HL-60 (cell line): Measurements from ENCODE around the gene MOB4.

Experiments used
- CTCF ChIP-seq: IDR thresholded peaks from one replicate; pipeline ENCODE4 v1.5.1; 2011; ENCODE audit warnings: low read length, control low read depth, inconsistent platforms; ENCODE audit not compliant: insufficient read depth
- POLR2AphosphoS5 ChIP-seq: IDR thresholded peaks from 2 replicates; pipeline ENCODE4 v1.6.1; 2012; ENCODE audit warnings: low read depth
- TF ChIP-seq, protein P1 (sequence below): IDR thresholded peaks from 2 replicates; pipeline ENCODE4 v1.6.1; 2012; ENCODE audit warnings: low read depth; ENCODE audit not compliant: insufficient replicate concordance

DNA sequence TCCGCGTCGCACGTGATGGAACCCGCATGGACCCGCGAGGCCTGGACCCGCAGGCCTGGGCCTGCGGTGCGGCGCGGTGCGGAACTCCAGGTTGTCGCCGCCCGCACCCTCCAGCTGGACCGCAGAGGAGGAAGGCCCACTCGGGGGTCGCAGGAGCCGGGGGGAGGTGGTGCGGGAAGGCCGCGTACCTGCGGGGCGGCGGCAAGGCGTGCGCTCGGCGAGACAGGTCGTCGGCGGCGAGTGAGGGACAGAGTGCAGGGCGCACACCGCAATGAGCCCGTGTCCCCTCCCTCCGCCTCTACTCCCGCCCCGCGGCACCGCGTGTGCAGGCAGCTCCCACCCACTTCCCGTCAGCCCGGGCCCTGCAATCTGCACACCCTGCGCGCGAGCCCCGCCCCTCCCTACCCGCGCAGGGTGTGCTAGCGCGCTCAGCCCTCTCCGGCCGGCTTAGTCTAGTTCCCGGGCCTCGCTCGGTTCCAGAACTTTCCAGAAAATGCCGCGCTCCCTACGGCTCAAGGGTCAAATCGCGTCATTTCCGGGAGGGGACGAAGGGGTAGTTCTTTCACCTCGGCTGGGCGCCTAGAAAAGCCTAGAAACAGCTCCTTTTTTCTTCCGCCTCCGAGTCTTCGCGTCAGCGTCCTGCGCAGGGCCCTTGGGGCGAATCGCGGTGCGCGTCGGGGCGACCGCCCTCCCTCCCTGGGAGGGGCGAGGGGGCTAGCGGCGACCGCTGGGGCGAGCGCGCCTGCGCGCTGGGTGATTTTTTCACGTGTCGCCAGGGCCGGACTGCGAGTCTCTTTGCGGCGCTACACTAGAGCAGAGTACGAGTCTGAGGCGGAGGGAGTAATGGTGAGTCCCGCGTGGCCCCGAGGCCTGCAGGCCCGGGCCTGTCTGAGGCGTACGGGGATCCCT lies 16.0 kb upstream of the MOB4 start, which contains the start of the genes HSPD1 and HSPE1:
- TF ChIP-seq POLR2AphosphoS5: peak; percentile 87
- TF ChIP-seq CTCF: no peak
- TF ChIP-seq, protein P1, sequence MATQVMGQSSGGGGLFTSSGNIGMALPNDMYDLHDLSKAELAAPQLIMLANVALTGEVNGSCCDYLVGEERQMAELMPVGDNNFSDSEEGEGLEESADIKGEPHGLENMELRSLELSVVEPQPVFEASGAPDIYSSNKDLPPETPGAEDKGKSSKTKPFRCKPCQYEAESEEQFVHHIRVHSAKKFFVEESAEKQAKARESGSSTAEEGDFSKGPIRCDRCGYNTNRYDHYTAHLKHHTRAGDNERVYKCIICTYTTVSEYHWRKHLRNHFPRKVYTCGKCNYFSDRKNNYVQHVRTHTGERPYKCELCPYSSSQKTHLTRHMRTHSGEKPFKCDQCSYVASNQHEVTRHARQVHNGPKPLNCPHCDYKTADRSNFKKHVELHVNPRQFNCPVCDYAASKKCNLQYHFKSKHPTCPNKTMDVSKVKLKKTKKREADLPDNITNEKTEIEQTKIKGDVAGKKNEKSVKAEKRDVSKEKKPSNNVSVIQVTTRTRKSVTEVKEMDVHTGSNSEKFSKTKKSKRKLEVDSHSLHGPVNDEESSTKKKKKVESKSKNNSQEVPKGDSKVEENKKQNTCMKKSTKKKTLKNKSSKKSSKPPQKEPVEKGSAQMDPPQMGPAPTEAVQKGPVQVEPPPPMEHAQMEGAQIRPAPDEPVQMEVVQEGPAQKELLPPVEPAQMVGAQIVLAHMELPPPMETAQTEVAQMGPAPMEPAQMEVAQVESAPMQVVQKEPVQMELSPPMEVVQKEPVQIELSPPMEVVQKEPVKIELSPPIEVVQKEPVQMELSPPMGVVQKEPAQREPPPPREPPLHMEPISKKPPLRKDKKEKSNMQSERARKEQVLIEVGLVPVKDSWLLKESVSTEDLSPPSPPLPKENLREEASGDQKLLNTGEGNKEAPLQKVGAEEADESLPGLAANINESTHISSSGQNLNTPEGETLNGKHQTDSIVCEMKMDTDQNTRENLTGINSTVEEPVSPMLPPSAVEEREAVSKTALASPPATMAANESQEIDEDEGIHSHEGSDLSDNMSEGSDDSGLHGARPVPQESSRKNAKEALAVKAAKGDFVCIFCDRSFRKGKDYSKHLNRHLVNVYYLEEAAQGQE: peak; percentile 71
